ENCODE measurements around the gene EIF4A2. TPM values are rescaled to one million over a fixed set of nuclear protein-coding genes. Genes with fewer than 3 reads are reported as not detected.

Gene EIF4A2
- total and polyA plus RNA-seq, 9 of the 15 experiments (the other 6 are each of a cell fraction or from before 2014, with no cell fraction given): 307 to 754 (median 435) TPM

DNA sequence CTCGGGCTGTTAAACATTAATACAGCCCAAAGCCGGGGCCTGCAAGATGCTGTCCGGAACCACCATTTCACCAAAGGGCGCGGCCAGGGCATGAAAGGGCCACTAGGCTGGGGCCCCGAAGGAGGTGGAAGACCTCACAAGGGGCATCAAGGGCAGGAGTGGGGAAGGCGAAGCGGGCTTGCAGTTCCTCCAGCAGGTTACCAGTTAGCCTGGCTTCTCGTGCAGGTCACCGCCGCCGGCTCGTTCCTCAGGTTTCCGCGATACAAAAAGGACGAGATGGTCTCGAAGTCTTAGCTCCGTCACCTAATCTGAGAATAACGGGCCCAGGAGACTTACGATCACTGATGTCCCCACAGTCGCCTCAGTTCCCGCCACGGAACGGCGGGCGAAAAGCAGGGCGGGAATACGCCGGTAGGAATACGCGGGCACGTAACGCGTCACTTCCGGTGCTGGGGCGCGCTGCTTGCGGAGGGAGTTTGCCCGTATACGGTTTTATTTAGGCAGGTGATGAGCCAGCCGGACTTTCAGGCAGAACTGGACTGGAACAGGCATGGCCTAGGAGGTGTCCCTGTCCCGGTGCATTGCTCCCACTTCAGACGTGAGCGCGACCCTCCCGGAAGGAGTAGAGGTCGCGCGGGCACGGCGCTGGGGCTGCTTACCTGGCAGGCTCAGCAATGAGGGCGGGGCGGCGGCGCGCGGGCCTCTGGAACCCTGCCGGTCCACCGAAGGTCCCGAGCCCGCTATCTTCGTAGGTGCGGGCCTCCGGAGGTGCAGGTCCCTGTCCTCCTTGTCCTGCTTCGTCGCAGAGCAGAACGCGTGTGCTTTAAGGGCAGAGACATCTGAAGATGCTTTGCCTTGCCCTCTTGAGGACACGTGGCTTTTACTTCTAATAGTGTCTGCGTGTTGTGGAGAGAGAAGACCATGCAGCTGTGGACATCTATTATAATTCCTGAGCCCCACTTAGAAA, 23.0 kb downstream of the EIF4A2 start, which contains the start of gene RFC4 (continued):
- TF ChIP-seq KLF1 (tag; IDR thresholded peaks at IDR 0.05) (peak; percentile 67; the same call in 1 of the 2 replicates), KHSRP (IDR thresholded peaks at IDR 0.05) (no peak; the same call in 1 of the 2 replicates), TEAD2 (tag; IDR thresholded peaks at IDR 0.05) (no peak), ZSCAN32 (CRISPR knock-in tag; IDR thresholded peaks at IDR 0.05) (no peak), SRSF1 (IDR thresholded peaks at IDR 0.05; ENCODE audit: low read depth, low read length) (no peak), ZNF668 (CRISPR knock-in tag; IDR thresholded peaks at IDR 0.05) (no peak), SP2 (IDR thresholded peaks at IDR 0.05; ENCODE audit: extremely low read depth, low read depth, low read length, poor library complexity, severe bottlenecking) (no peak), STAG1 (CRISPR knock-in tag; IDR thresholded peaks at IDR 0.05; ENCODE audit: borderline replicate concordance) (no peak), SMC3 (conservative IDR thresholded peaks at IDR 0.05; ENCODE audit: insufficient read depth, low read depth, low read length) (no peak), KLF16 (IDR thresholded peaks at IDR 0.05) (no peak), CBX3 (IDR thresholded peaks at IDR 0.05; ENCODE audit: borderline replicate concordance in 1 of 2, low read length in 2 of 2) (peak in 1 of 2 experiments; percentile 12; a peak in 1 of 3 replicates)
- TF ChIP-seq, protein P1, sequence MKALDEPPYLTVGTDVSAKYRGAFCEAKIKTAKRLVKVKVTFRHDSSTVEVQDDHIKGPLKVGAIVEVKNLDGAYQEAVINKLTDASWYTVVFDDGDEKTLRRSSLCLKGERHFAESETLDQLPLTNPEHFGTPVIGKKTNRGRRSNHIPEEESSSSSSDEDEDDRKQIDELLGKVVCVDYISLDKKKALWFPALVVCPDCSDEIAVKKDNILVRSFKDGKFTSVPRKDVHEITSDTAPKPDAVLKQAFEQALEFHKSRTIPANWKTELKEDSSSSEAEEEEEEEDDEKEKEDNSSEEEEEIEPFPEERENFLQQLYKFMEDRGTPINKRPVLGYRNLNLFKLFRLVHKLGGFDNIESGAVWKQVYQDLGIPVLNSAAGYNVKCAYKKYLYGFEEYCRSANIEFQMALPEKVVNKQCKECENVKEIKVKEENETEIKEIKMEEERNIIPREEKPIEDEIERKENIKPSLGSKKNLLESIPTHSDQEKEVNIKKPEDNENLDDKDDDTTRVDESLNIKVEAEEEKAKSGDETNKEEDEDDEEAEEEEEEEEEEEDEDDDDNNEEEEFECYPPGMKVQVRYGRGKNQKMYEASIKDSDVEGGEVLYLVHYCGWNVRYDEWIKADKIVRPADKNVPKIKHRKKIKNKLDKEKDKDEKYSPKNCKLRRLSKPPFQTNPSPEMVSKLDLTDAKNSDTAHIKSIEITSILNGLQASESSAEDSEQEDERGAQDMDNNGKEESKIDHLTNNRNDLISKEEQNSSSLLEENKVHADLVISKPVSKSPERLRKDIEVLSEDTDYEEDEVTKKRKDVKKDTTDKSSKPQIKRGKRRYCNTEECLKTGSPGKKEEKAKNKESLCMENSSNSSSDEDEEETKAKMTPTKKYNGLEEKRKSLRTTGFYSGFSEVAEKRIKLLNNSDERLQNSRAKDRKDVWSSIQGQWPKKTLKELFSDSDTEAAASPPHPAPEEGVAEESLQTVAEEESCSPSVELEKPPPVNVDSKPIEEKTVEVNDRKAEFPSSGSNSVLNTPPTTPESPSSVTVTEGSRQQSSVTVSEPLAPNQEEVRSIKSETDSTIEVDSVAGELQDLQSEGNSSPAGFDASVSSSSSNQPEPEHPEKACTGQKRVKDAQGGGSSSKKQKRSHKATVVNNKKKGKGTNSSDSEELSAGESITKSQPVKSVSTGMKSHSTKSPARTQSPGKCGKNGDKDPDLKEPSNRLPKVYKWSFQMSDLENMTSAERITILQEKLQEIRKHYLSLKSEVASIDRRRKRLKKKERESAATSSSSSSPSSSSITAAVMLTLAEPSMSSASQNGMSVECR (CRISPR knock-in tag; IDR thresholded peaks at IDR 0.05): peak; percentile 87
- TF ChIP-seq, protein P2, sequence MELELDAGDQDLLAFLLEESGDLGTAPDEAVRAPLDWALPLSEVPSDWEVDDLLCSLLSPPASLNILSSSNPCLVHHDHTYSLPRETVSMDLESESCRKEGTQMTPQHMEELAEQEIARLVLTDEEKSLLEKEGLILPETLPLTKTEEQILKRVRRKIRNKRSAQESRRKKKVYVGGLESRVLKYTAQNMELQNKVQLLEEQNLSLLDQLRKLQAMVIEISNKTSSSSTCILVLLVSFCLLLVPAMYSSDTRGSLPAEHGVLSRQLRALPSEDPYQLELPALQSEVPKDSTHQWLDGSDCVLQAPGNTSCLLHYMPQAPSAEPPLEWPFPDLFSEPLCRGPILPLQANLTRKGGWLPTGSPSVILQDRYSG (tag; conservative IDR thresholded peaks at IDR 0.05; ENCODE audit: low read depth): peak; percentile 78; the same call in 1 of the 2 replicates
- TF ChIP-seq, protein P3, sequence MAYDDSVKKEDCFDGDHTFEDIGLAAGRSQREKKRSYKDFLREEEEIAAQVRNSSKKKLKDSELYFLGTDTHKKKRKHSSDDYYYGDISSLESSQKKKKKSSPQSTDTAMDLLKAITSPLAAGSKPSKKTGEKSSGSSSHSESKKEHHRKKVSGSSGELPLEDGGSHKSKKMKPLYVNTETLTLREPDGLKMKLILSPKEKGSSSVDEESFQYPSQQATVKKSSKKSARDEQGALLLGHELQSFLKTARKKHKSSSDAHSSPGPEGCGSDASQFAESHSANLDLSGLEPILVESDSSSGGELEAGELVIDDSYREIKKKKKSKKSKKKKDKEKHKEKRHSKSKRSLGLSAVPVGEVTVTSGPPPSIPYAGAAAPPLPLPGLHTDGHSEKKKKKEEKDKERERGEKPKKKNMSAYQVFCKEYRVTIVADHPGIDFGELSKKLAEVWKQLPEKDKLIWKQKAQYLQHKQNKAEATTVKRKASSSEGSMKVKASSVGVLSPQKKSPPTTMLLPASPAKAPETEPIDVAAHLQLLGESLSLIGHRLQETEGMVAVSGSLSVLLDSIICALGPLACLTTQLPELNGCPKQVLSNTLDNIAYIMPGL (CRISPR knock-in tag; IDR thresholded peaks at IDR 0.05): peak; percentile 85; the same call in 1 of the 2 replicates
- TF ChIP-seq, protein P4, sequence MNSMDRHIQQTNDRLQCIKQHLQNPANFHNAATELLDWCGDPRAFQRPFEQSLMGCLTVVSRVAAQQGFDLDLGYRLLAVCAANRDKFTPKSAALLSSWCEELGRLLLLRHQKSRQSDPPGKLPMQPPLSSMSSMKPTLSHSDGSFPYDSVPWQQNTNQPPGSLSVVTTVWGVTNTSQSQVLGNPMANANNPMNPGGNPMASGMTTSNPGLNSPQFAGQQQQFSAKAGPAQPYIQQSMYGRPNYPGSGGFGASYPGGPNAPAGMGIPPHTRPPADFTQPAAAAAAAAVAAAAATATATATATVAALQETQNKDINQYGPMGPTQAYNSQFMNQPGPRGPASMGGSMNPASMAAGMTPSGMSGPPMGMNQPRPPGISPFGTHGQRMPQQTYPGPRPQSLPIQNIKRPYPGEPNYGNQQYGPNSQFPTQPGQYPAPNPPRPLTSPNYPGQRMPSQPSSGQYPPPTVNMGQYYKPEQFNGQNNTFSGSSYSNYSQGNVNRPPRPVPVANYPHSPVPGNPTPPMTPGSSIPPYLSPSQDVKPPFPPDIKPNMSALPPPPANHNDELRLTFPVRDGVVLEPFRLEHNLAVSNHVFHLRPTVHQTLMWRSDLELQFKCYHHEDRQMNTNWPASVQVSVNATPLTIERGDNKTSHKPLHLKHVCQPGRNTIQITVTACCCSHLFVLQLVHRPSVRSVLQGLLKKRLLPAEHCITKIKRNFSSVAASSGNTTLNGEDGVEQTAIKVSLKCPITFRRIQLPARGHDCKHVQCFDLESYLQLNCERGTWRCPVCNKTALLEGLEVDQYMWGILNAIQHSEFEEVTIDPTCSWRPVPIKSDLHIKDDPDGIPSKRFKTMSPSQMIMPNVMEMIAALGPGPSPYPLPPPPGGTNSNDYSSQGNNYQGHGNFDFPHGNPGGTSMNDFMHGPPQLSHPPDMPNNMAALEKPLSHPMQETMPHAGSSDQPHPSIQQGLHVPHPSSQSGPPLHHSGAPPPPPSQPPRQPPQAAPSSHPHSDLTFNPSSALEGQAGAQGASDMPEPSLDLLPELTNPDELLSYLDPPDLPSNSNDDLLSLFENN (IDR thresholded peaks at IDR 0.05; ENCODE audit: low read depth in 2 of 2, low read length in 2 of 2): no peak

Measured in K562 (cell line).